ENCODE results near the gene HNRNPM.

HNRNPM gene

DNA sequence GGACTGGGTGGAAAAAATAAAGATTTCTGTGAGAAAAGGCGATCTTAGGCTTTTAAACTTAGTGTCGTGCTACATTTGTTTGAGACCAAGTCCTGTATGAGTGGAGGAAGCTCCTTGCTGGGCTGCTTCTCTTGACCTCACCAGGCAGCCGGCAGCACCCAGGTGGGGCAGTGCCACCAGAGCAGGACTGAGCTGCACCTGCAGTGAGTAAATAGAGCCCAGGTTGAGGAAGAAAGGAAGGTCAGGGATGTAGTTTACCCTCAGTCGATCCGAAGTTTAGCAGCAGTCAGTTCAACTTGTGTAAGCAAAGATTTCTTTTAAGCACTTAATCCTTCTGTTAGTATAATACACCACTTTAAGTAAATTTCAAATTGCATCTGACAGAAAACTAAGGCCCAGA, 13.6 kb downstream of the HNRNPM start:
- Histone ChIP-seq H3K4me3 (ENCODE audit: low read length) (no peak overlapping the region), H3K27me3 (replicated peaks; ENCODE audit: insufficient read depth, low read length) (no peaks in the 10 kb centered on the region), H3K4me1 (ENCODE audit: low read length) (no peaks in the 10 kb centered on the region), H3K9me2 (replicated peaks; ENCODE audit: insufficient read depth, low read length) (no peaks in the 10 kb centered on the region), H3K9ac (ENCODE audit: low read length) (no peak overlapping the region), H3K79me2 (ENCODE audit: low read length) (peaks cover 100% of the 10 kb centered on the region), H3K9me3 (replicated peaks; ENCODE audit: insufficient read depth, low read length) (no peaks in the 10 kb centered on the region), H2AFZ (ENCODE audit: low read length) (no peak overlapping the region), H3K27ac (ENCODE audit: low read length) (no peak overlapping the region), H3F3A (ENCODE audit: insufficient read depth, low read length) (no peaks in the 10 kb centered on the region), H4K20me1 (ENCODE audit: insufficient read depth, low read length) (peaks cover 99% of the 10 kb centered on the region), H3K36me3 (replicated peaks; ENCODE audit: insufficient read depth, low read length) (peaks cover 11% of the 10 kb centered on the region; the same call in 1 of the 2 replicates), H3K4me2 (ENCODE audit: low read depth, low read length) (no peak overlapping the region)
- DNase-seq: no peak
- TF ChIP-seq, protein P1, sequence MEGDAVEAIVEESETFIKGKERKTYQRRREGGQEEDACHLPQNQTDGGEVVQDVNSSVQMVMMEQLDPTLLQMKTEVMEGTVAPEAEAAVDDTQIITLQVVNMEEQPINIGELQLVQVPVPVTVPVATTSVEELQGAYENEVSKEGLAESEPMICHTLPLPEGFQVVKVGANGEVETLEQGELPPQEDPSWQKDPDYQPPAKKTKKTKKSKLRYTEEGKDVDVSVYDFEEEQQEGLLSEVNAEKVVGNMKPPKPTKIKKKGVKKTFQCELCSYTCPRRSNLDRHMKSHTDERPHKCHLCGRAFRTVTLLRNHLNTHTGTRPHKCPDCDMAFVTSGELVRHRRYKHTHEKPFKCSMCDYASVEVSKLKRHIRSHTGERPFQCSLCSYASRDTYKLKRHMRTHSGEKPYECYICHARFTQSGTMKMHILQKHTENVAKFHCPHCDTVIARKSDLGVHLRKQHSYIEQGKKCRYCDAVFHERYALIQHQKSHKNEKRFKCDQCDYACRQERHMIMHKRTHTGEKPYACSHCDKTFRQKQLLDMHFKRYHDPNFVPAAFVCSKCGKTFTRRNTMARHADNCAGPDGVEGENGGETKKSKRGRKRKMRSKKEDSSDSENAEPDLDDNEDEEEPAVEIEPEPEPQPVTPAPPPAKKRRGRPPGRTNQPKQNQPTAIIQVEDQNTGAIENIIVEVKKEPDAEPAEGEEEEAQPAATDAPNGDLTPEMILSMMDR (IDR thresholded peaks at IDR 0.05; ENCODE audit: low read length): no peak
- TF ChIP-seq EZH2 (optimal IDR thresholded peaks at IDR 0.05; ENCODE audit: low read depth, low read length) (no peak), EZH2phosphoT487 (IDR thresholded peaks at IDR 0.05; ENCODE audit: low read length) (no peak)

DNA sequence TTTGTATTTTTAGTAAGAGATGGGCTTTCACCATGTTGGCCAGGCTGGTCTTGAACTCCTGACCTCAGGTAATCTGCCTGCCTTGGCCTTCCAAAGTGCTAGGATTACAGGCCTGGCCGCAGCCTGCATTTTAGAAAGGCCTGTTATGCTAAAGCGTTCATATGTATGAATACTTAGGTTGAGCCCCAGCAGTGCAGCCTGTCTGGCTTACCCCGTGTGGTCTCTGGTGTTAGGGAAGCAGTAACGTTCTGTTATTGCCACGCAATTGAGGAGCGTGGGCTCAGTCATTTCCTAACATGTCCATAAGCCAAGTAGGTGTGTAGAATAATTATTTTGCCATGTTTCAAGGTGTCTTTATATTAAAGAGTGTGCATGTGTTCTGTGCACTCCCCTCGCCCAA, 14.3 kb downstream of the HNRNPM start:
- Histone ChIP-seq H3K4me3 (ENCODE audit: low read length) (no peak overlapping the region), H3K9me2 (replicated peaks; ENCODE audit: insufficient read depth, low read length) (no peaks in the 10 kb centered on the region), H3K9me3 (replicated peaks; ENCODE audit: insufficient read depth, low read length) (no peaks in the 10 kb centered on the region), H3K79me2 (ENCODE audit: low read length) (peaks cover 100% of the 10 kb centered on the region), H3F3A (ENCODE audit: insufficient read depth, low read length) (no peaks in the 10 kb centered on the region), H3K4me1 (ENCODE audit: low read length) (no peaks in the 10 kb centered on the region), H3K4me2 (ENCODE audit: low read depth, low read length) (no peak overlapping the region), H3K36me3 (replicated peaks; ENCODE audit: insufficient read depth, low read length) (peaks cover 11% of the 10 kb centered on the region; the same call in 1 of the 2 replicates), H2AFZ (ENCODE audit: low read length) (no peak overlapping the region), H4K20me1 (ENCODE audit: insufficient read depth, low read length) (peaks cover 95% of the 10 kb centered on the region), H3K9ac (ENCODE audit: low read length) (no peak overlapping the region), H3K27ac (ENCODE audit: low read length) (no peak overlapping the region), H3K27me3 (replicated peaks; ENCODE audit: insufficient read depth, low read length) (no peaks in the 10 kb centered on the region)
- no peak for DNase-seq
- TF ChIP-seq, protein P1 (IDR thresholded peaks at IDR 0.05; ENCODE audit: low read length): no peak
- TF ChIP-seq EZH2phosphoT487 (IDR thresholded peaks at IDR 0.05; ENCODE audit: low read length) (no peak), EZH2 (optimal IDR thresholded peaks at IDR 0.05; ENCODE audit: low read depth, low read length) (no peak)

DNA sequence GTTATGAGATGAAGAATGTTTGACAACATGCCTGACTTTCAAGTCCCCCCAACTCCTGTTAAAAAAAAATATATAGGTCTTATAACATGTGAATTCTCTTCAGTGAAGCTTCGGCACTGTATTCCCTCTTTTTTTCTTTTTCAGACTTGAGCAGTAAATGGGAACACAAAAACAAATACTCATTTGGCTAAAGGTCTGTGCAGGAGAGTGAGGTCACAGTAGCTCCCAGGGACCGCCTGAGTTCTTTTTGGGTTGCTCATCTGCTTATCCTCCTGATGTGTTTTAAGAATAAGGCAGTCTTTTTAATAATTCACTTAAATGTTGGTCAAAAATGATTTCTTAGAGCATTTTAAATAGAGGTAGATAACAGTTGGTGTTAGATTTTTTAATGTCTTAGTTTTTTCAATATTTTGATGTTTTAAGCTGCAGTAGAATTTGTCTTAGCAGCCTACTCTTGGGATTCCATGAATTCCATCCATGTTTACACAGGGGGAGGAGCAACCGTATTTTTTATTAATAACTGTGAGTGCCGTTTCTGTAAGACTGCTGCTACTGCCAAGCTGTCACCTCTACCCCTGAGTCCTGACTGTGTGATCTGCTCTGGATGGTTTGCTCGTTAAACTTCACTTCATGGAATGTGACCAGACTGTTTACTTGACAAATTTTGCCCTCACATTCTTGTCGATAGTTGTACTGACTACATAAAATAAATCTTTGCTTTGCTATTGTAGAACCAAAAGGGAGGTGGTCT, 14.9 kb downstream of the HNRNPM start:
- H3K9me3 ChIP-seq (replicated peaks; ENCODE audit: insufficient read depth, low read length): no peaks in the 10 kb centered on the region
- H3K9ac ChIP-seq (ENCODE audit: low read length): no peak overlapping the region
- no peaks in the 10 kb centered on the region for H3K4me1 ChIP-seq (ENCODE audit: low read length)
- H2AFZ ChIP-seq (ENCODE audit: low read length): no peak overlapping the region
- DNase-seq: no peak
- H3K79me2 ChIP-seq (ENCODE audit: low read length): peaks cover 99% of the 10 kb centered on the region
- no peak overlapping the region for H3K27ac ChIP-seq (ENCODE audit: low read length)
- H3K27me3 ChIP-seq (replicated peaks; ENCODE audit: insufficient read depth, low read length): no peaks in the 10 kb centered on the region
- H3K36me3 ChIP-seq (replicated peaks; ENCODE audit: insufficient read depth, low read length): peaks cover 14% of the 10 kb centered on the region
- H4K20me1 ChIP-seq (ENCODE audit: insufficient read depth, low read length): peaks cover 89% of the 10 kb centered on the region
- no peaks in the 10 kb centered on the region for H3K9me2 ChIP-seq (replicated peaks; ENCODE audit: insufficient read depth, low read length)
- no peaks in the 10 kb centered on the region for H3F3A ChIP-seq (ENCODE audit: insufficient read depth, low read length)
- no peak for TF ChIP-seq EZH2phosphoT487 (IDR thresholded peaks at IDR 0.05; ENCODE audit: low read length)
- no peak for TF ChIP-seq EZH2 (optimal IDR thresholded peaks at IDR 0.05; ENCODE audit: low read depth, low read length)
- TF ChIP-seq, protein P1 (IDR thresholded peaks at IDR 0.05; ENCODE audit: low read length): no peak
- no peak overlapping the region for H3K4me2 ChIP-seq (ENCODE audit: low read depth, low read length)
- H3K4me3 ChIP-seq (ENCODE audit: low read length): no peak overlapping the region
